SU-DHL-6 (cell line): ENCODE data around the gene MARF1.

Experiments used
- EZH2phosphoT487 ChIP-seq: fragments of 200-600 bp; sonication (generic), shearing (Covaris generic); conservative IDR thresholded peaks from 2 replicates; pipeline ENCODE4 v1.6.1; 2018; ENCODE audit warnings: mild to moderate bottlenecking, antibody characterized with exemption, low read length, moderate library complexity, mixed read lengths
- TF ChIP-seq, protein P1 (sequence below): fragments of 200-600 bp; sonication (generic); IDR thresholded peaks from one replicate; pipeline ENCODE4 v1.5.1; 2017; ENCODE audit warnings: antibody characterized with exemption, mild to moderate bottlenecking, low read length, moderate library complexity; ENCODE audit not compliant: insufficient read depth, poor library complexity, severe bottlenecking

GRCh38 chr16:15671530-15672117 lies 28.7 kb upstream of the MARF1 start:
- TF ChIP-seq, protein P1, sequence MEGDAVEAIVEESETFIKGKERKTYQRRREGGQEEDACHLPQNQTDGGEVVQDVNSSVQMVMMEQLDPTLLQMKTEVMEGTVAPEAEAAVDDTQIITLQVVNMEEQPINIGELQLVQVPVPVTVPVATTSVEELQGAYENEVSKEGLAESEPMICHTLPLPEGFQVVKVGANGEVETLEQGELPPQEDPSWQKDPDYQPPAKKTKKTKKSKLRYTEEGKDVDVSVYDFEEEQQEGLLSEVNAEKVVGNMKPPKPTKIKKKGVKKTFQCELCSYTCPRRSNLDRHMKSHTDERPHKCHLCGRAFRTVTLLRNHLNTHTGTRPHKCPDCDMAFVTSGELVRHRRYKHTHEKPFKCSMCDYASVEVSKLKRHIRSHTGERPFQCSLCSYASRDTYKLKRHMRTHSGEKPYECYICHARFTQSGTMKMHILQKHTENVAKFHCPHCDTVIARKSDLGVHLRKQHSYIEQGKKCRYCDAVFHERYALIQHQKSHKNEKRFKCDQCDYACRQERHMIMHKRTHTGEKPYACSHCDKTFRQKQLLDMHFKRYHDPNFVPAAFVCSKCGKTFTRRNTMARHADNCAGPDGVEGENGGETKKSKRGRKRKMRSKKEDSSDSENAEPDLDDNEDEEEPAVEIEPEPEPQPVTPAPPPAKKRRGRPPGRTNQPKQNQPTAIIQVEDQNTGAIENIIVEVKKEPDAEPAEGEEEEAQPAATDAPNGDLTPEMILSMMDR, result no peak
- no peak for TF ChIP-seq EZH2phosphoT487
